Skeletal muscle cell (primary cell): ENCODE measurements around the gene NCBP1.
"Not testable (repeated sequence)": the region's sequence is repeated elsewhere in the genome, so short reads cannot be mapped to it uniquely, and the experiment has no call there.

Source experiments
- DNase-seq: peaks from one replicate; pipeline ENCODE4 v3.0.0-alpha.2; 2010; ENCODE audit warnings: low read depth
- H3K4me3 ChIP-seq: 2 replicates; pipeline ENCODE4 v1.5.1; 2011; ENCODE audit warnings: low read depth, mild to moderate bottlenecking, control low read depth, low read length, moderate library complexity

The NCBP1 gene

DNA sequence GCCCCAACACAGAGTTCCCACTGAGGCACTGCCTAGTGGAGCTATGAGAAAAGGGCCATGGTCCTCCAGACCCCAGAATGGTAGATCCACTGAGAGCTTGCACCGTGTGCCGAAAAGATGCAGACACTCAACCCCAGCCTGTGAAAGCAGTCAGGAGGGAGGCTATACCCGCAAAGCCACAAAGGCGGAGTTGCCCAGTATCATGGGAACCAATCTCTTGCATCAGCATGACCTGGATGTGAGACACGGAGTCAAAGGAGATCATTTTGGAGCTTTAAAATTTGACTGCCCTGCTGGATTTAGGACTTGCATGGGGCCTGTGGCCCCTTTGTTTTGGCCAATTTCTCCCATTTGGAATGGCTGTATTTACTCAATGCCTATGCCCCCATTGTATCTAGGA is 11.1 kb upstream of the NCBP1 start:
- not testable (repeated sequence) for DNase-seq

GRCh38 chr9:97623946-97624345 is 9.7 kb upstream of the NCBP1 start:
- no peak overlapping the region for H3K4me3 ChIP-seq
- no peak for DNase-seq

More for the DNA sequence above, 11.1 kb upstream of the NCBP1 start:
- not testable (repeated sequence) for H3K4me3 ChIP-seq

DNA sequence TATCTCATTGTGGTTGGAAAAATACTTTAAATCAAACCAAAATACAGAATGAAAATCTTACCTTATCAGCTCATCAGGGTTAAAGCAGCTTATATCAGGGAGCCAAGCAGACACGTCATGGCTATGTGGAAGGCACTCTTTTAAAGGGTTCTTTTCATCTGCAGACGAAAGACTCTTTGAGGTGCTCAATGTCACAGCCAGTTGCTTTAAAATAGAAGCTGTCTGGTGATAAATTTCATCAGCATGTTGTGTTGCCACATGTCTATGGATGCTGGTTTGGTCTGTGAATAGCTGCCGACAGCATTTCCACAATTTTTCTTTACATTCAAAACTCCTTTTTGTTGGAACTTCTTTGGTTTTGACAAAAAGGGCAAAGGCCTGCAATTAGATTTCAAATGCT is 8.0 kb upstream of the NCBP1 start:
- DNase-seq, result no peak
- no peak overlapping the region for H3K4me3 ChIP-seq

DNA sequence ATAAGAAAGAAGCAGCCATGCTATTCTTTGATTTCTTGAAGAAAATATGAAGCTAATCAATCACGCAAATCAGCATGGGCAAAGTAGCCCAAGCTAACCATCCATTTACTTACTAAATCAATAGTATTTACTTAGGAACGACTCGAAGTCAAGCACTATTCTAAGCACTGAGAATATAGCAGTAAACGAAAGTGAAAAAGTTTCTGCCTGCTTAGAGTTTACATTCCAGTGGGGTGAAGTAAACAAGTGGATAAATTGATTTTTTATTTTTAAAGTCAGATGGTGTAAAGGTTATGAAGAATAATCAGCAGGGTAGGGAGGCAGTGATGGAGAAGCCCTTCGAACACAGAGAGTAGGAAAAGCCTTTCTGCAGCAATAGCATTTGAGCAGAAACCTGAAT is 6.0 kb upstream of the NCBP1 start:
- no peak for DNase-seq
- H3K4me3 ChIP-seq, result no peak overlapping the region

DNA sequence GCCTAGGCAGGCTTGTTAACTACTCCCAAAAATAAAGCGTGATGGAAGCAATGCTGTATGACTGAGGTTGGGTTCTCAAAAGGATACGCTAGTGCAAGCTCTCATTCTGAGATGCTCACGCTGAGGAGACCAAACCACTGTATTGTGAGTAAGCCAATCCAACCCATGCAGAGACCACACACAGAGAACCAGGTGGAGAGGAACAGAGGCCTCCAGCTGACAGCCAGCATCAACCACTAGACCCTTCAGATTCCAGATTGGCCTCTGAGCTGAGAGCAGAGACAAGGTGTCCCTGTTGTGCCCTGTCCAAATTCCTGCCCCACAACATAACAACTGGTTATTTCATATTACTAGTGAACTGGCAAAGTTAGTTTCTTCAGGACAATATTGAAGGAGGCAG is 5.0 kb upstream of the NCBP1 start:
- no peak overlapping the region for H3K4me3 ChIP-seq
- no peak for DNase-seq

- no peak overlapping the region for H3K4me3 ChIP-seq
- DNase-seq, result no peak
Measured at GRCh38 chr9:97629156-97629555, 4.5 kb upstream of the NCBP1 start.

GRCh38 chr9:97630591-97630990 is 3.0 kb upstream of the NCBP1 start:
- DNase-seq, result no peak
- no peak overlapping the region for H3K4me3 ChIP-seq

DNA sequence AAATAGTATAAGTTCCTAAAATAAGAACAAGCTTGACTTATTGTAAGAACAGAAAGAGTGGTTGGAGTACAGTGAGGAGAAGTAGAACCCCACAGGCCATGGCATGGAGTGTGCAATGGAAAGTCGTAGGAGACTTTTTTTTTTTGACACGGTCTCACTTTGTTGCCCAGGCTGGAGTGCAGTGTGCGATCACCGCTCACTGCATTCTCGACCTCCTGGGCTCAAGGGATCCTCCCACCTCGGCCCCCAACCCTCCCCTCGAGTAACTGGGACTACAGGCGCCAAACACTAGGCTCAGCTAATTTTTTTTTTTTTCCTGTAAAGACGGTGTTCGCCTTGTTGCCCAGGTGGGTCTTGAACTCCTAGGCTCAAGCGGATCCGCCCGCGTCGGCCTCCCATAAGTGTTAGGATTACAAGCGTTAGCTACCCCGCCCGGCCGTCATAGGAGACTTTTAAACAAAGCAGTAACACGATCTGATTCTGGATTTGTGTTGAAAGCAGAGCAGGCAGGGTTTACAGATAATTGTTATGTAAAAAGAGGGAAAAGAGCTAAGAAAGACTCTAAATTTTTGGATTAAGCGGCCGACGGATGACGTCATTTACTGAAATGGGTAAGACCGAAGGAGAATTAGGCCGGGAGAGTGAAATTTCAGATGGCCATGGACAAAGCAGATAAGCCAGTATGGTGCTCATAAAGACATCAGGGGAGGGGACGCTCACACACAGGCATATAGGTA is 1.2 kb upstream of the NCBP1 start:
- peak overlapping the region; percentile 95 for H3K4me3 ChIP-seq
- peak; percentile 48 for DNase-seq

GRCh38 chr9:97633859-97634490 is 354 bp downstream of the NCBP1 start:
- peak overlapping the region; percentile 95 for H3K4me3 ChIP-seq
- DNase-seq, result no peak

DNA sequence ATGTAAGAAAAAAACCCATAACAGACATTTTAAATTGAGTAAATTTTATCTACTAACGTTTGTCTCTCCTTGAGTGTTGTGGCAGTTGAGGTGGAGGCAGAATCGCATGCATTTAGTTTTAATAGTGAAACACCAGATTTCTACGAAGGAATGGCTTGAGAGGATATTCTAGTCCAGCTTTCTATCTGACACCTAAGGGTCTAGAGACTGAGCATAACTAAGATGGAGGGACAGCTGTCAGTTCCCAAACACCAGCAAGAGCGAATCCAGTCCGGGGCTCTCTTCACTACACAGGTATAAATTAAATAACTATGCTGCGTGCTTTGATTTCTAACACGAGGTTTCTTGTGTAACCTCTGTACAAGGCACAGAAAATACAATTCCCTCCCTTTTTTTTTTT is 1.4 kb downstream of the NCBP1 start:
- H3K4me3 ChIP-seq, result peak overlapping the region; percentile 95
- no peak for DNase-seq

DNA sequence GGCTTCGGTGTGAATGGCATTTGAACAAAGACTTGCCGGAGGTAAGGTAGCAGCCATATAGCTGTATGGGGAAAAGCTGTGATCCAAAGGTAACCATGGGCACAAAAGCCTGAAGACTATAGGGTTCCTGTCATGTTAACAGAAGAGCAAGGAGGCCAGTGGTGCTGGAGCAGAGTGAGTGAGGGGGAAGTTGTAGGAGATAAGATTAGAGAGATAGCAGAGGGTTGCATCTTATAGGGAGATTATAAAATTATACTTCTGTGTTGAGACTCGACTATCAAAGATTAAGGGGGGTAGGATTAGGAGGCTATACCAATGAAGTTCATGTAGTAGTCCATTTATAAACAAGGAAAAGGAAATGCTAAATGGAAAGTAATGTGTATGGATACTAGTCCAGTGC is 3.3 kb downstream of the NCBP1 start:
- no peak overlapping the region for H3K4me3 ChIP-seq
- DNase-seq, result no peak

- no peak for DNase-seq
- no peak overlapping the region for H3K4me3 ChIP-seq
Measured at GRCh38 chr9:97638666-97639065, 5.0 kb downstream of the NCBP1 start.

GRCh38 chr9:97640325-97640724 is 6.7 kb downstream of the NCBP1 start:
- H3K4me3 ChIP-seq, result no peak overlapping the region
- DNase-seq, result no peak

GRCh38 chr9:97645720-97646119 is 12.1 kb downstream of the NCBP1 start:
- H3K4me3 ChIP-seq, result no peak overlapping the region
- DNase-seq, result no peak

DNA sequence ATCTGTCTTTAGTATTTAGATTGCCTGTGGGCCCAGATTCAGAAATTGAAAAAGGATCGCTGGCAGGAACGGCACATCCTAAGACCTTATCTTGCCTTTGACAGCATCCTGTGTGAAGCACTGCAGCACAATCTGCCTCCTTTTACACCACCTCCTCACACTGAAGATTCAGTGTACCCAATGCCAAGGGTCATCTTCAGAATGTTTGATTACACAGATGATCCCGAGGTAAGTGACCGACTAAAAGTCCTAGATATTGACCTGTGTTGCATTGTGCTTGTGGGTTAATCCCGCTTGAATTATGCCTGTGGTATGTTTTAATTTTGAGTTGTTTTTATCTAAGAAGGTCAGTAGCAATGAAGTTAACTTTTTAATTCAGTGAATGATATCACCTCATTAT is 14.4 kb downstream of the NCBP1 start:
- H3K4me3 ChIP-seq, result no peak overlapping the region
- no peak for DNase-seq

DNA sequence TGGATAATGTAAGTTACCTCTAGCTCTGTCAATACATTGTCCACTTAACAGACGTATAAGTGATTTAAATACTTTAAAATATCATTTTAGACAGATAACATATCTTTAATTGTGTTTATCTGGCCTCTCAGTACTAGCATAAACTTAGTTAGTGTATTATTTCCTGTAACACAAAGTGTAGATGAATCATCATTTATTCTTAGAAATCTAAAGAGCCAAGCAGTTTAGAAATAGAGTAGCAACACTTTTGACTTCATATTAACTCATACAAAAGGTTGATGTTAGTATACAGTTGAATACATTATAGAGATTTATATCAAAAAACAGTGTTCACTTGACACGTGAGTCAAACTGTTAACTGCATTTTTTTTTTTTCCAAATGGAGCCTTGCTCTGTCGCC is 18.0 kb downstream of the NCBP1 start:
- H3K4me3 ChIP-seq, result no peak overlapping the region
- no peak for DNase-seq

- H3K4me3 ChIP-seq, result no peak overlapping the region
- DNase-seq, result no peak
Measured at GRCh38 chr9:97658707-97659106, 25.1 kb downstream of the NCBP1 start.

DNA sequence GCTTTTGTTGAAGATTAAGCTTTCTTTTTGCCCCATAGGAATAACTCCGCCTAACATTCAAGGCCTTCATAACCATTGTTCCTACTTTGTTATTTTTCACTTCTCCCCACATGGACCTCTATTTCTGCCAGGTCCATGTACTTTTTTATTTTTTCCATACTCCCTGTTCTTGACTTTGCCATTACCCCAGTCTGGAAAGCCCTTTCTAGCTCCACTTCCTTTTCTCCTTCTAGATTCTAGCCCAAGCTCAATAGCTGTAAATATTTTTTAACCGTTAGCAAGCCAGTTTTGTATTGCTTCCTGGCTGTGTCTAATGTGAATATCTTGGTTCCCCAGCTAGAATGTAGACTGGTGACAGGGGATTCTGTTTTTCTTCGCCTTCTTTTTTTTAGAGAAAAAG is 26.1 kb downstream of the NCBP1 start:
- no peak overlapping the region for H3K4me3 ChIP-seq
- DNase-seq, result no peak

GRCh38 chr9:97660340-97660739 is 26.7 kb downstream of the NCBP1 start:
- no peak overlapping the region for H3K4me3 ChIP-seq
- no peak for DNase-seq

GRCh38 chr9:97660847-97661246 is 27.2 kb downstream of the NCBP1 start:
- DNase-seq, result no peak
- H3K4me3 ChIP-seq, result no peak overlapping the region

GRCh38 chr9:97665742-97666141 is 32.1 kb downstream of the NCBP1 start:
- no peak for DNase-seq
- no peak overlapping the region for H3K4me3 ChIP-seq
